Neuronal stem cell (in vitro differentiated cells): ENCODE measurements around the gene GMDS.

Experiments
- DNase-seq: peaks from one replicate; pipeline ENCODE4 v3.0.0-alpha.2; 2013; ENCODE audit warnings: low spot score
- H2AFZ ChIP-seq: one replicate; pipeline ENCODE4 v1.6.1; 2013; ENCODE audit warnings: mild to moderate bottlenecking, low read length, inconsistent platforms
- H2AK5ac ChIP-seq: 2 replicates; pipeline ENCODE4 v1.6.1; 2013; ENCODE audit warnings: low read depth, mild to moderate bottlenecking, inconsistent platforms, low read length, moderate library complexity, mixed read lengths
- H2BK120ac ChIP-seq: 2 replicates; pipeline ENCODE4 v1.6.1; 2013; ENCODE audit warnings: low read depth, mild to moderate bottlenecking, inconsistent platforms, low read length, moderate library complexity, mixed read lengths
- H2BK12ac ChIP-seq: one replicate; pipeline ENCODE4 v1.6.1; 2013; ENCODE audit warnings: low read length, inconsistent platforms
- H2BK15ac ChIP-seq: 2 replicates; pipeline ENCODE4 v1.6.1; 2013; ENCODE audit warnings: mild to moderate bottlenecking, low read length, inconsistent platforms, mixed read lengths
- H2BK5ac ChIP-seq: one replicate; pipeline ENCODE4 v1.6.1; 2013; ENCODE audit warnings: inconsistent platforms, mild to moderate bottlenecking, low read length, moderate library complexity
- H3K14ac ChIP-seq: one replicate; pipeline ENCODE4 v1.6.1; 2013; ENCODE audit warnings: low read length, inconsistent platforms
- H3K18ac ChIP-seq: 2 replicates; pipeline ENCODE4 v1.6.1; 2013; ENCODE audit warnings: low read length, inconsistent platforms
- H3K23ac ChIP-seq: 2 replicates; pipeline ENCODE4 v1.6.1; 2013; ENCODE audit warnings: low read depth, mild to moderate bottlenecking, mixed read lengths, low read length, inconsistent platforms; ENCODE audit not compliant: poor library complexity
- H3K27ac ChIP-seq: replicated peaks from 3 replicates; pipeline ENCODE4 v1.5.1; 2013; ENCODE audit warnings: low read length, inconsistent platforms
- H3K27me3 ChIP-seq, 3 experiments: 2 replicates each; pipeline ENCODE4 v1.6.1; 2013; ENCODE audit warnings: low read length in 3 of 3, mild to moderate bottlenecking in 2 of 3, inconsistent platforms in 1 of 3, low read depth in 1 of 3, mixed read lengths in 1 of 3, moderate library complexity in 1 of 3; ENCODE audit not compliant: control insufficient read depth in 3 of 3, insufficient read depth in 3 of 3
- H3K36me3 ChIP-seq, 2 donors: replicated peaks in 1 of 2; 2 replicates each; pipeline ENCODE4 v1.6.1; 2013; ENCODE audit warnings: low read length in 2 of 2; ENCODE audit not compliant: control insufficient read depth in 2 of 2, insufficient read depth in 2 of 2
- H3K4ac ChIP-seq: 2 replicates; pipeline ENCODE4 v1.6.1; 2013; ENCODE audit warnings: inconsistent platforms, mild to moderate bottlenecking, low read length, moderate library complexity
- H3K4me1 ChIP-seq, 2 donors: 1 replicate in 1 of 2; 2 replicates in 1 of 2; pipeline ENCODE4 v1.6.1; 2013; ENCODE audit warnings: low read length in 2 of 2, low read depth in 1 of 2; ENCODE audit not compliant: control insufficient read depth in 2 of 2, insufficient read depth in 1 of 2
- H3K4me2 ChIP-seq: one replicate; pipeline ENCODE4 v1.6.1; 2013; ENCODE audit warnings: mild to moderate bottlenecking, low read length, inconsistent platforms; ENCODE audit not compliant: insufficient read depth, poor library complexity, severe bottlenecking
- H3K4me3 ChIP-seq, 2 donors: 2 replicates each; pipeline ENCODE4 v1.5.1; 2013; ENCODE audit warnings: low read length in 2 of 2, mild to moderate bottlenecking in 2 of 2, inconsistent platforms in 1 of 2, moderate library complexity in 1 of 2
- H3K79me1 ChIP-seq: one replicate; pipeline ENCODE4 v1.6.1; 2013; ENCODE audit warnings: low read depth, mild to moderate bottlenecking, inconsistent platforms, low read length, moderate library complexity
- H3K9ac ChIP-seq: one replicate; pipeline ENCODE4 v1.6.1; 2013; ENCODE audit warnings: mild to moderate bottlenecking, low read depth, low read length, inconsistent platforms; ENCODE audit not compliant: poor library complexity
- H3K9me3 ChIP-seq, 2 donors: replicated peaks in 1 of 2; 2 replicates each; pipeline versions ENCODE3 to v1.6.1; 2013; ENCODE audit warnings: low read length in 2 of 2, mild to moderate bottlenecking in 2 of 2, inconsistent platforms in 1 of 2, low read depth in 1 of 2, mixed read lengths in 1 of 2, moderate library complexity in 1 of 2; ENCODE audit not compliant: control insufficient read depth in 2 of 2, insufficient read depth in 1 of 2
- H4K8ac ChIP-seq: one replicate; pipeline ENCODE4 v1.6.1; 2013; ENCODE audit warnings: low read depth, mild to moderate bottlenecking, inconsistent platforms, low read length, moderate library complexity
- H4K91ac ChIP-seq: one replicate; pipeline ENCODE4 v1.6.1; 2013; ENCODE audit warnings: low read length, low read depth, mild to moderate bottlenecking, inconsistent platforms; ENCODE audit not compliant: poor library complexity
- WGBS, 2 donors: extraction: QIAGEN DNeasy Blood & Tissue Kit; methylation state at CpG; one replicate each; pipeline ENCODE4 v1.1.7; 2013; ENCODE audit warnings: missing lambda C conversion rate in 2 of 2, mixed read lengths in 1 of 2; ENCODE audit not compliant: insufficient read length in 2 of 2, insufficient replicate concordance in 1 of 2; ENCODE audit errors: extremely low coverage in 2 of 2; 5-methylcytosine and 5-hydroxymethylcytosine counted together

The GMDS gene

DNA sequence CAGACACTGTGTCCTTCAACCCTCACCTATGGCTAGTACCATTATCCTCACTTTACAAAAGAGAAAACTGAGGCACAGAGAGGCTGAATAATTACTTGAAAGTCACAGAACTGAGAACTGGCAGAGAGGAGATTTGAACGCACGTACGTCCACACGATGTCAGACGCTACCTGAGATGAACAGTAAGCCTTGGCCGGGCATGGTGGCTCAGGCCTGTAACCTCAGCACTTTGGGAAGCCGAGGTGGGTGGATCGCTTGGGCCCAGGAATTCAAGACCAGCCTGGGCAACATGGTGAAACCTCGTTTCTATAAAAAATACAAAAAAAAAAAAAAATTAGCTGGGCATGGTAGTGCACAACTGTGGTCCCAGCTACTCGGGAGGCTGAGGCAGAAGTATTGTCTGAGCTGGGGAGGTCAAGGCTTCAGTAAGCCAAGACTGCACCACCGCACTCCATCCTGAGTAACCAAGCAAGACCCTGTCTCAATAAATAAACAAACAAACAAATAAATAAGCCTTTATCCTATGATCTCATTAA is 20.5 kb downstream of the GMDS start:
- no peak overlapping the region for H3K4me3 ChIP-seq
- no peak overlapping the region for H2AK5ac ChIP-seq
- no peak overlapping the region for H3K14ac ChIP-seq
- no peak overlapping the region for H4K8ac ChIP-seq
- H3K36me3 ChIP-seq = no peaks in the 10 kb centered on the region
- no peak overlapping the region for H2AFZ ChIP-seq
- no peak overlapping the region for H3K18ac ChIP-seq
- no peaks in the 10 kb centered on the region for H3K9me3 ChIP-seq
- H3K9ac ChIP-seq = no peak overlapping the region
- no peak overlapping the region for H2BK5ac ChIP-seq
- H3K4me1 ChIP-seq = peaks cover 0 to 7% of the 10 kb centered on the region in 2 donors
- DNase-seq = no peak
- no peak overlapping the region for H2BK120ac ChIP-seq
- no peak overlapping the region for H2BK15ac ChIP-seq
- H3K4me2 ChIP-seq = no peak overlapping the region
- H4K91ac ChIP-seq = no peak overlapping the region
- no peak overlapping the region for H3K4ac ChIP-seq
- no CpG with 5 or more reads among the region's 11 CpGs for WGBS, 2 donors
- no peaks in the 10 kb centered on the region for H3K79me1 ChIP-seq
- no peaks in the 10 kb centered on the region for H3K27me3 ChIP-seq
- H3K27ac ChIP-seq = no peak overlapping the region
- no peak overlapping the region for H3K23ac ChIP-seq
- no peak overlapping the region for H2BK12ac ChIP-seq

DNA sequence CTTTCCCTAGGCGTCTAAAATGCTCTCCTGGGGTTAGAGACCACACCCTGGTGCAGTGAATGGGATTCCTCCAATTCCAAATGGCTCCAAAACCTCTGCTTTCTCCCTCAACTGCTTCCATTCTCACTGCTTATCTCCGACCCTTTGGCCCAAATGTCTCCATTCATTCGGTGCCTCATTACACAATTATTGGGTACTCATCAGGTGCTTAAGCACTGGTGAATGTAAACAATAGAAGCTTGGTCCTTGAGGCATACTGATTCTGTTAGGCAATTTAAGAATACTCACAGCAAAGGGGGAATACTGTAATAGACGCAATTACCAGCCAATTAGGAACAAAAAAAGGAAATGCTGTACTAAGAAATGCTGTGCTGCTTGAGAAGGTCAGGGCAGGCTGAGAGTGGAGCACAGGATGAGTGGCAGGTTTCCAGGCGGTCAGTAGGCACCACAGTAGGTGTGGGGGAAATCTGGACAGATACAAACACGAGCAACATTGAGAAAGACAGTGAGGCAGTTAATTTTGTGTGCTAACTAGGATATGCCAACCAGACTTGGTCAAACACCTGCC is 23.0 kb downstream of the GMDS start:
- no peak overlapping the region for H2AFZ ChIP-seq
- H4K91ac ChIP-seq = no peak overlapping the region
- H3K36me3 ChIP-seq = no peaks in the 10 kb centered on the region
- no peak overlapping the region for H3K9ac ChIP-seq
- no peak overlapping the region for H3K23ac ChIP-seq
- no peak overlapping the region for H4K8ac ChIP-seq
- H2BK5ac ChIP-seq = no peak overlapping the region
- no peak overlapping the region for H3K4me2 ChIP-seq
- no peak overlapping the region for H2AK5ac ChIP-seq
- H3K14ac ChIP-seq = no peak overlapping the region
- no peak overlapping the region for H3K27ac ChIP-seq
- no peak overlapping the region for H3K18ac ChIP-seq
- H3K4me1 ChIP-seq = peaks cover 0 to 7% of the 10 kb centered on the region in 2 donors
- no peak overlapping the region for H2BK12ac ChIP-seq
- no peak overlapping the region for H3K4ac ChIP-seq
- no peaks in the 10 kb centered on the region for H3K27me3 ChIP-seq
- H3K9me3 ChIP-seq = no peaks in the 10 kb centered on the region
- H2BK120ac ChIP-seq = no peak overlapping the region
- no CpG with 5 or more reads among the region's 6 CpGs for WGBS, 2 donors
- H3K4me3 ChIP-seq = no peak overlapping the region
- DNase-seq = no peak
- no peak overlapping the region for H2BK15ac ChIP-seq
- no peaks in the 10 kb centered on the region for H3K79me1 ChIP-seq

DNA sequence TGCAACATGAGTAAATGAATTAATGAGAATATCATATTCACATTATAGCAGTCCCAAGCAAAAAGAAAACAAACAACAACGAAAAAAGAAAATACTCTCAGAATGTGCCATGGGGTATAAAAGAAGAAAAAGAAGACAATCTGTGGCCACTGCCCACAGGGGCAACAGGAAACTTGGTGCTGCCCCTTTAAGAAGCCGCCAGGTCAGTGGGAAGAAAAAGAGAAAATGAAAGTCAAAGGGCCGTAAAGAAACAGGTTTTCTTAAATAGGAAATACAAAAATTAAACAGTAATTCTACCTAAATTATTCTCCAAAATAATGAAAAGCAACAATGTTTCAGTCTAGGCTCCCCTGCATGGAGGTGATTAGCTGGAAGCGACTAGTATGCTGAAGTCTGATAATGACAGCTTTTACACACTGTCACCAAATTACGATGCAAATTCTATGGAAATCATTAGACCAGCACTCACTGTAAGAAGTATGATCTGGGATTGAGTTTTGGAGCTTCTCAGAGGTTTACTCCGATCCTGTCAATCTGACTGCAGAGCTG is 23.6 kb downstream of the GMDS start:
- H3K9ac ChIP-seq = no peak overlapping the region
- no peak overlapping the region for H3K4me2 ChIP-seq
- no peak overlapping the region for H2BK120ac ChIP-seq
- no CpG with 5 or more reads among the region's 6 CpGs for WGBS, 2 donors
- no peak overlapping the region for H4K91ac ChIP-seq
- no peak overlapping the region for H3K27ac ChIP-seq
- no peaks in the 10 kb centered on the region for H3K79me1 ChIP-seq
- no peak overlapping the region for H4K8ac ChIP-seq
- H3K36me3 ChIP-seq = no peaks in the 10 kb centered on the region
- no peak overlapping the region for H3K18ac ChIP-seq
- no peak overlapping the region for H2AK5ac ChIP-seq
- no peak overlapping the region for H2BK12ac ChIP-seq
- H3K23ac ChIP-seq = no peak overlapping the region
- H3K27me3 ChIP-seq = no peaks in the 10 kb centered on the region
- H3K9me3 ChIP-seq = no peaks in the 10 kb centered on the region
- H3K14ac ChIP-seq = no peak overlapping the region
- no peak for DNase-seq
- H2BK15ac ChIP-seq = no peak overlapping the region
- no peak overlapping the region for H3K4ac ChIP-seq
- H3K4me1 ChIP-seq = peaks cover 0 to 7% of the 10 kb centered on the region in 2 donors
- no peak overlapping the region for H3K4me3 ChIP-seq
- H2AFZ ChIP-seq = no peak overlapping the region
- no peak overlapping the region for H2BK5ac ChIP-seq

DNA sequence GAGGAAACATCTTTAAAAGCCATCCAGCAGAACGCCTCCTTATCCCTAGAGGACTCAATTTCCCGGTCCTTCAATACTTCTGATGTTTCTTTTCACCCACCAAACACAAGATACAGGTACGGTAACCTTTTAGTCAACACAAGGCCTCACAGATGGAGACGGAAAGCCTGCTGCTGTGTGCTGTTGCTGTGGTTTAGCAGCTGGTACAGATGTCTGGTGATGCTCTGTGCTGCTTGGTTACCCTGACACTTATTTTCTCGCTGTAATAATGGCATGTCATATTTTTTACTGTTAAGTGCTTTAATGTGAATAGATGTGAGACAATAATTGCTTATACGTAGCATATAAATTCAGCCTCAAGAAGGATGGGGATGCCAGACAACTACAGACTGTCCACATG is 25.3 kb downstream of the GMDS start:
- Histone ChIP-seq H3K27me3 (no peaks in the 10 kb centered on the region), H3K4ac (no peak overlapping the region), H3K79me1 (no peaks in the 10 kb centered on the region), H4K91ac (no peak overlapping the region), H2BK5ac (no peak overlapping the region), H3K4me1 (peaks cover 0 to 7% of the 10 kb centered on the region in 2 donors), H3K36me3 (no peaks in the 10 kb centered on the region), H3K18ac (no peak overlapping the region), H2AK5ac (no peak overlapping the region), H3K14ac (no peak overlapping the region), H3K4me3 (no peak overlapping the region), H2BK12ac (no peak overlapping the region), H2AFZ (no peak overlapping the region), H3K27ac (no peak overlapping the region), H3K23ac (no peak overlapping the region), H2BK120ac (no peak overlapping the region), H2BK15ac (no peak overlapping the region), H3K4me2 (no peak overlapping the region), H3K9me3 (no peaks in the 10 kb centered on the region), H4K8ac (no peak overlapping the region), H3K9ac (no peak overlapping the region)
- no CpG with 5 or more reads among the region's 6 CpGs for WGBS, 2 donors
- no peak for DNase-seq
